Effector memory CD4-positive, alpha-beta T cell (primary cell): ENCODE results near the gene BRD4.
"Not testable (repeated sequence)": the region's sequence is repeated elsewhere in the genome, so short reads cannot be mapped to it uniquely, and the experiment has no call there.

Source experiments
- DNase-seq, 3 donors: peaks; one replicate each; pipeline ENCODE4 v3.0.0-alpha.2; 2020
- H3K27ac ChIP-seq: 2 replicates; pipeline ENCODE4 v1.7.0; 2013; ENCODE audit warnings: mild to moderate bottlenecking, low read length, moderate library complexity; ENCODE audit not compliant: insufficient read depth, poor library complexity, severe bottlenecking
- H3K27me3 ChIP-seq: replicated peaks from 2 replicates; pipeline ENCODE4 v1.7.0; 2013; ENCODE audit warnings: mild to moderate bottlenecking, low read length; ENCODE audit not compliant: insufficient read depth, control insufficient read depth, poor library complexity, severe bottlenecking
- H3K36me3 ChIP-seq: 2 replicates; pipeline ENCODE4 v1.7.0; 2013; ENCODE audit warnings: mild to moderate bottlenecking, low read length, moderate library complexity; ENCODE audit not compliant: control insufficient read depth, insufficient read depth
- H3K4me1 ChIP-seq: 2 replicates; pipeline ENCODE4 v1.7.0; 2013; ENCODE audit warnings: low read length, mild to moderate bottlenecking; ENCODE audit not compliant: control insufficient read depth, insufficient read depth, poor library complexity, severe bottlenecking
- H3K4me3 ChIP-seq: 2 replicates; pipeline ENCODE4 v1.7.0; 2013; ENCODE audit warnings: low read length, low read depth, mild to moderate bottlenecking; ENCODE audit not compliant: insufficient read depth, poor library complexity, severe bottlenecking
- H3K9me3 ChIP-seq: 2 replicates; pipeline ENCODE4 v1.7.0; 2013; ENCODE audit warnings: mild to moderate bottlenecking, low read length, moderate library complexity; ENCODE audit not compliant: control insufficient read depth

The BRD4 gene

GRCh38 chr19:15372891-15373301, 40.6 kb upstream of the BRD4 start:
- Histone ChIP-seq H3K27ac (no peak overlapping the region), H3K4me1 (peaks cover 13% of the 10 kb centered on the region), H3K9me3 (no peaks in the 10 kb centered on the region), H3K4me3 (no peak overlapping the region), H3K27me3 (no peaks in the 10 kb centered on the region), H3K36me3 (peaks cover 67% of the 10 kb centered on the region)
- no peak for DNase-seq

- Histone ChIP-seq H3K27ac (no peak overlapping the region), H3K27me3 (no peaks in the 10 kb centered on the region), H3K36me3 (peaks cover 71% of the 10 kb centered on the region), H3K9me3 (no peaks in the 10 kb centered on the region), H3K4me3 (no peak overlapping the region), H3K4me1 (peaks cover 10% of the 10 kb centered on the region)
- DNase-seq, result no peak
These were observed 40.1 kb upstream of the BRD4 start for GRCh38 chr19:15372470-15372869.

- Histone ChIP-seq H3K4me1 (peaks cover 5% of the 10 kb centered on the region), H3K27me3 (no peaks in the 10 kb centered on the region), H3K27ac (no peak overlapping the region), H3K9me3 (no peaks in the 10 kb centered on the region), H3K4me3 (no peak overlapping the region), H3K36me3 (peaks cover 74% of the 10 kb centered on the region)
- DNase-seq, result no peak
These were observed 39.5 kb upstream of the BRD4 start for GRCh38 chr19:15371786-15372380.

- DNase-seq, result no peak
- H3K4me1 ChIP-seq, result no peaks in the 10 kb centered on the region
- H3K4me3 ChIP-seq, result no peak overlapping the region
- H3K36me3 ChIP-seq, result peaks cover 78% of the 10 kb centered on the region
- H3K9me3 ChIP-seq, result no peaks in the 10 kb centered on the region
- no peaks in the 10 kb centered on the region for H3K27me3 ChIP-seq
- no peak overlapping the region for H3K27ac ChIP-seq
These were observed 38.8 kb upstream of the BRD4 start for GRCh38 chr19:15371119-15371518.

- H3K4me3 ChIP-seq, result no peak overlapping the region
- H3K4me1 ChIP-seq, result no peaks in the 10 kb centered on the region
- H3K36me3 ChIP-seq, result peaks cover 89% of the 10 kb centered on the region
- no peak overlapping the region for H3K27ac ChIP-seq
- no peaks in the 10 kb centered on the region for H3K9me3 ChIP-seq
- DNase-seq, result no peak
- H3K27me3 ChIP-seq, result no peaks in the 10 kb centered on the region
These were observed 37.2 kb upstream of the BRD4 start for GRCh38 chr19:15369594-15369891.

GRCh38 chr19:15368798-15369593, 36.7 kb upstream of the BRD4 start:
- H3K9me3 ChIP-seq, result no peaks in the 10 kb centered on the region
- H3K36me3 ChIP-seq, result peaks cover 87% of the 10 kb centered on the region
- H3K27me3 ChIP-seq, result no peaks in the 10 kb centered on the region
- H3K4me3 ChIP-seq, result no peak overlapping the region
- H3K27ac ChIP-seq, result no peak overlapping the region
- no peaks in the 10 kb centered on the region for H3K4me1 ChIP-seq
- no peak for DNase-seq

- no peaks in the 10 kb centered on the region for H3K27me3 ChIP-seq
These were observed 35.8 kb upstream of the BRD4 start for GRCh38 chr19:15368051-15368632.

GRCh38 chr19:15367439-15367838, 35.1 kb upstream of the BRD4 start:
- Histone ChIP-seq H3K4me1 (no peaks in the 10 kb centered on the region), H3K27ac (no peak overlapping the region), H3K27me3 (no peaks in the 10 kb centered on the region), H3K4me3 (no peak overlapping the region), H3K36me3 (peaks cover 71% of the 10 kb centered on the region), H3K9me3 (no peaks in the 10 kb centered on the region)
- no peak for DNase-seq

More at GRCh38 chr19:15368051-15368632, 35.8 kb upstream of the BRD4 start:
- no peak for DNase-seq
- no peaks in the 10 kb centered on the region for H3K4me1 ChIP-seq
- H3K4me3 ChIP-seq, result no peak overlapping the region
- no peaks in the 10 kb centered on the region for H3K9me3 ChIP-seq
- no peak overlapping the region for H3K27ac ChIP-seq
- peaks cover 78% of the 10 kb centered on the region for H3K36me3 ChIP-seq

GRCh38 chr19:15365264-15365663, 32.9 kb upstream of the BRD4 start:
- DNase-seq, result no peak
- Histone ChIP-seq H3K4me1 (no peaks in the 10 kb centered on the region), H3K27me3 (no peaks in the 10 kb centered on the region), H3K27ac (no peak overlapping the region), H3K4me3 (no peak overlapping the region), H3K9me3 (no peaks in the 10 kb centered on the region), H3K36me3 (peaks cover 68% of the 10 kb centered on the region)

GRCh38 chr19:15363791-15364190, 31.5 kb upstream of the BRD4 start:
- not testable (repeated sequence) for H3K27me3 ChIP-seq, H3K4me1 ChIP-seq, H3K9me3 ChIP-seq, H3K4me3 ChIP-seq, DNase-seq, H3K27ac ChIP-seq
- peaks cover 63% of the 10 kb centered on the region for H3K36me3 ChIP-seq
